ENCODE results near the gene SCGN.

The SCGN gene

GRCh38 chr6:25640891-25641290 is 11.1 kb upstream of the SCGN start:
- DNase-seq (ENCODE audit: low spot score) = no peak

DNA sequence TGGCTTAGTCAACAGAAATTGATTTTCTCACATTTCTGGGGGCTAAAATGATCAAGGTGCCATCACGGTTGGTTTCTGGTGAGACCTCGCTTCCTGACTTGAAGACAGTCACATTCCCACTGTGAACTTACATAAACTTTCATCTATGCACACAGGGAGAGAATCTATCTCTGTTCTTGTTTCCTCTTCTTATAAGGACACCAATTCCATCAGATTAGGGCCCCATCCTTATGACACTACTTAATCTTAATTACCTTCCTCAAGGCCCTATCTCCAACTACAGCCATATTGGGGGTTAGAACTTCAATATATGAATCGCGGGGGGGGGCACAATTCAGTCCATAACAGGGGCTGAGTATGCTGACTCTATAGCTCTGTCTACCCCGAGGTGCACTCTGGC is 10.6 kb upstream of the SCGN start:
- DNase-seq (ENCODE audit: low spot score) = no peak

DNA sequence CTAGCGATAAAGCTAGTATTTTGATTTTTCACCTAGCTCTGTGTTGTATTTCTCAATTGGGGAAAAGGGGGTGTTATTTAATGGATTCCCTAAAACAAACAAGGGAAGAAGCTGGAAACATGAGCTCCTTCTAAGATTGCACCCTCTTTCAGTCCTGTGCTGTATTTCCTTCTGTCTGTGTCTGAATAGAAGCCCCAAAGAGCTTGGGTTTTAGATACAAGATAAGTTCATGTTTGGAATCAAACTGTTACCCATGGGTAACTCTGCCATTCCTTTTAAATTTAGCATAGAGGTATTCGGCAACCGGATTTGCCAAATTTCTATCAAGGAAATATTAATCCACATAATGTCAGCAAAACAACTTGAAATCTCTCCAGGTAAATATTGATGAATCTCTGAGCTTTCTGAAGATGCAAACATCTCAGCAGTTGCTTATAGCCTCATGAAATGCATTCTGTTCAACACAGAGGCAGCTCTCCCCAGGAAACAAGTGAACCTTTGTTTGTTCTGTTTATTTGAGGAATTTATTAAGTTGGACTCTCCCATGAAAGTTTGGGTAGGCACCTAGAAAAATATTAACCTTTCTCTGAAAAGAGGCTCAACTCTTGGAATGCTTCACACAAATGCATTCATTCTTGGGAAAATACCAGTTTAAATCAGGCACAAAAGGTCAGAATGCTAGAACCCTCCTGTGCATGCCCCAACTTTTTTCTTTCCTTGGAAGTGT is 9.9 kb upstream of the SCGN start:
- DNase-seq (ENCODE audit: low spot score) = no peak

- DNase-seq (ENCODE audit: low spot score) = no peak
These were observed 9.2 kb upstream of the SCGN start for GRCh38 chr6:25642667-25643328.

- DNase-seq (ENCODE audit: low spot score) = no peak
These were observed 6.1 kb upstream of the SCGN start for GRCh38 chr6:25645916-25646315.

DNA sequence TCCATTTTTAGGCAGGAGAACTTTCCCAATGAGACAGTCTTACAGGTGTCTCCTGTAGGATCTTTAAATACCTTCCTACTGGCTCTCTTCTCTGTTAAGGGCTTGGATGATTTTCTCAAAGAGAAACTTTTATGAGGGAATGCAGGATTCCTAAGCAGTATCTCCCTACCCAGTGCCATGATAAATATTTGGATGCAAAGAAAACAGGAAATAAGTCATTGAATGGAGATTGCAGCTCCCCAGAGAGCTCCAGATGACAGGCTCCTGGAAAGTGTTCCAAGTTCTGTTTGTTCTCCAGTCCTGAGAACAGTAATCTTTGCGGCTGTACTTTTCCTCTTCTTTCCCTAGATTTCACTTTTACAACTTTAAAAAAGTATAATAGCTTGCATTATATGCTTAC is 2.4 kb upstream of the SCGN start:
- DNase-seq (ENCODE audit: low spot score) = no peak

DNA sequence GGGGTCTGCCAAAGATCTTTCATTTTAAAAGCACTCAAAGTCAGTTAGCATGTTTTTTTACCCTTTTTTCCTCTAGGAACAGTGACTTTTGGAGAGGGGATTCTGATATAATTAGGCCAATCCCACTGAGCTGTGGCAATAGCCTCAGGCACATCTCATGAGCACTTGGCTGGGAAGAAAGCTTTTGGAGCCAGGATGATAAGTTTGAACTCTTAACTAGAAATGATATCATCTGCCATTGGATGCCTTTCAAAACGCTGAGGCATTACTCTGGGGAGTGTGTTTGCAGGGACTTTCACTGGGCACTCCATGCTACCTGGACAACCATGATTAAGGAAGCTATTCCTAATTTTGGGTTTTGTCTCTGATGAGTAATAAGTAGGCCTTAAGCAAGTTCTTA is 3.7 kb downstream of the SCGN start:
- no peak for DNase-seq (ENCODE audit: low spot score)

- DNase-seq (ENCODE audit: low spot score) = no peak
These were observed 7.8 kb downstream of the SCGN start for GRCh38 chr6:25659633-25660368.

- no peak for DNase-seq (ENCODE audit: low spot score)
These were observed 8.5 kb downstream of the SCGN start for GRCh38 chr6:25660512-25660911.

DNA sequence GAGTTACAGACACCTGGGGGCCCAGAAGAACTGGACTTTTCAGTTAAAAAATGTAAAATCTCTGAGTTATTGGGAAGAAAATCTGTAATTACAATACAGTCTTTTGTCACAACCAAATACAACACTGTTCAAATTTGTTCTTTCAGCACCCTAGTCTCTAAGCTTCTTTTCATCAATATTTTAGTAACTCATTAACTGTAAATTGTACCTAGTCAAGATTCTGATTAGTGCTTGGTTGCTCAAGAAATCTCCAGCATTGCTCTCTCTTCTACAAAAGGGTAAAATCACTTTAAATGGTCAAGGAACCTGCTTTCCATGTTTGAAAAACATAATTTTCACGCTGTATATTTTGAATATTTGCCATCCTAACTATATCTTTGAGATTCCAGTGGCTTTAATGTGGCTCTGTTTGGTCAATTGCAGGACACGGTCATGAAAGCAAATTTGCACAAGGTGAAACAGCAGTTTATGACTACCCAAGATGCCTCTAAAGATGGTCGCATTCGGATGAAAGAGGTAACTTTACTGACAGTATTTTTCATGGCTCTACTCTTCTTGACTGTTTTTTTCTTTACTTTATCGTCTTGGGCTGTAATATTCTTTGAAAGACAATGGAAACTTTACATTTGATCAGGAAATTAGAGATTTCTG is 9.2 kb downstream of the SCGN start:
- DNase-seq (ENCODE audit: low spot score) = no peak

DNA sequence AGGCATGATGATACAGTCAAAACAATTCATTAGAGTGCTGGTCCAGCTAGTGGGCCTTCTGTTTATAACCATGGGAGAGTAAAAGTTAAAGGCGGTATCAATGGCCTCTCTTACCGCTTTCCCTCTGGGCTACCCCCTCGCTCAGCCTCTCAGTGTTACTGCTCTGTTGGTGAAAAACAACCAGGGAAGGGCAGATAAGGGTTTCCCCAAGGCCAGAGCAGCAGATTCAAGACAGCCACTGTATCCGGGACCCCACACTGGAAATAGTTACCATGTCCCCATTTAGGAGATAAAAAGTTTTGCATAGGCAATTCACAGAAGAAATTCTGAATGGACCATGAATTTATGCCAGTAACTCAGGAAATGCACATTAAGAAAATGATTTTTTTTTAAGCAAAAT is 13.4 kb downstream of the SCGN start:
- no peak for DNase-seq (ENCODE audit: low spot score)

DNA sequence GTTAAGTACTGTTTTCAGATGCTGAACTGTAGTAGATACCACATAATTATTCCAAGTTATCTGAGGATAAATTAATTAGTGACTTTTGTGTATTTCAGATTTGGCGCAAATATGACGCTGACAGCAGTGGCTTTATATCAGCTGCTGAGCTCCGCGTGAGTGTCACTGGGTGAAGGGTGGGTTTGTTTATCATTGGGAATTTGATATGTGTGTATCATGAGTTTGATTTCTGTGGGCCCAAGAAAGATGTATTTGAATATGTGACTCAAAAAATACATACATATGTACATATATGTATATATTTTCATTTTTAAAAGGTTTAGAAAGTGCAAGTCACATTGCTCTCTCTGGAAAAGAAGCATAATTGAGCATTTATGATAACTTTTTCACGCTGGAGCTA is 17.4 kb downstream of the SCGN start:
- DNase-seq (ENCODE audit: low spot score) = no peak

GRCh38 chr6:25670208-25670607 is 18.2 kb downstream of the SCGN start:
- DNase-seq (ENCODE audit: low spot score) = no peak

- DNase-seq (ENCODE audit: low spot score) = no peak
These were observed 18.9 kb downstream of the SCGN start for GRCh38 chr6:25670793-25671513.

DNA sequence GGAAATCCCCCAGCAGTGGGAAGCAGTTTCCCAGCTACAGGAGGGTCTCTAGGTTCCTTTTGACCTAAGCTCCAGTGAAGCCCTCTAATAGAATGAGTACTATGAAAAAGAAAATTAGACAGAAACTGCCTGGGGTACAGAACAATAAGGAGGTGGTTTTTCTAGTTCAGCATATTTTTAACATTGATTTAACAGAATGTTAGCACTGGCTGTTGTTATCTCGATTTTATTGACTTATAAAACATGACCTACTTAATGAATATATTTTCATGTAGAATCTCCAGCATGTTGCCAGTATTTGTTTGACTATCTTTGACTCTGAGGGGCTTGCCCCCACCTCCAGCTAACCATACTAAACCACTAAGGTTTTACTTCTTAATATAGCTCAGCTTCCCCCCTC is 19.6 kb downstream of the SCGN start:
- no peak for DNase-seq (ENCODE audit: low spot score)

- no peak for DNase-seq (ENCODE audit: low spot score)
These were observed 23.2 kb downstream of the SCGN start for GRCh38 chr6:25675167-25675566.

DNA sequence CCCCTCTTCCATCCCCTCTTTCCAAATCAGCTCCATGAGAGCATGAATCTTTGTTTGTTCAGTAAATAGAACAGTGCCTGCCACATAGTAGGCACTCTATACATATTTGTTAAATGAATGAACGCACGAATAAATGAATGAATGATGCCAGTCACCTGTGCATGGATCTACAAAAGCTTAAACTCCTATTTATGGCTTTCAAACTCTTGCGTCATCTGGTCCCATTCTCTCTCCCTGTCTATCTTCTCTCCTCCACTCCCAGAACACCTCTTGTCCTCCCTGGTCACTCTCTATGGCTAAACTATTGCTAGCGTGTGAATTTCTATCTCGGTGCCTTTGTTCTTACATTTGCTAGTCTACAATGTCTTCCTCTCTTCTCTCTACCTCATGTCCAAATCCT is 24.8 kb downstream of the SCGN start:
- no peak for DNase-seq (ENCODE audit: low spot score)

GRCh38 chr6:25681848-25682247 is 29.8 kb downstream of the SCGN start:
- DNase-seq (ENCODE audit: low spot score) = no peak

GRCh38 chr6:25682324-25682723 is 30.3 kb downstream of the SCGN start:
- DNase-seq (ENCODE audit: low spot score) = no peak

GRCh38 chr6:25684565-25684964 is 32.5 kb downstream of the SCGN start:
- DNase-seq (ENCODE audit: low spot score) = no peak

DNA sequence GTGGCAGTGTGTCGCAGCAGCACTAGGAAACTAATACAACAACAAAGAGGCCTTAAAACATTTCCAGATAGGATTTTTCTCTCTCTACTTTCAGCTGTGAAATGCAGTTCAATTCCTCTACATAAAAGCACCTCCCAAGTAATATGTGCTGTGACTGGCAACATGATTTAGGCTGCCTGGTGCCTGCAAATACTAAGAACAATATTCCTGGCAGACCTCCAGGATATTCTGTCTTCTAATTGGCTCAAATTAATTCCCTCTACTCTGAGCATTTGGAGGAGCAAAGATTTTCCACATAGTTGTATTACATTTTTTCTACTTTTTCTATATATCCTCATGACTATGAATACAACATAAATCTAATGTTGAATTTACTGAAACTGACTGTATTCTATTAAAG is 33.2 kb downstream of the SCGN start:
- no peak for DNase-seq (ENCODE audit: low spot score)

- no peak for DNase-seq (ENCODE audit: low spot score)
These were observed 33.9 kb downstream of the SCGN start for GRCh38 chr6:25685896-25686295.

Measured in CD4-positive, alpha-beta T cell treated with Interleukin-2 at 100 ng/mL for 4 hours (primary cell).